K562 (cell line): ENCODE measurements around the gene PRR19. TPM values are rescaled to one million over a fixed set of nuclear protein-coding genes. Genes with fewer than 3 reads are reported as not detected.
"Not testable (repeated sequence)": the region's sequence is repeated elsewhere in the genome, so short reads cannot be mapped to it uniquely, and the experiment has no call there.

Source experiments
- ATAC-seq: fragments of 200-7000 bp; cut with Tn5 transposase; 3 replicates; pipeline ENCODE4 v1.9.1; 2020; ENCODE audit warnings: moderate library complexity
- BruUV-seq: library from RNA; stranded (reverse); fragments of 400-500 nt; replicated peaks from 2 replicates; lab custom pipeline; 2021; lab: Mats Ljungman, UMichigan
- CTCF ChIA-PET: fragments of 300-600 bp; formaldehyde crosslinking; extraction: SDS; loops from one replicate; lab custom pipeline; 2021; ENCODE audit warnings: low intra/inter-chr PET ratio; lab: Yijun Ruan, JAX
- POLR2A ChIA-PET: fragments of 300-600, 350-650 bp; sonication (Branson Sonifier 250); formaldehyde crosslinking; extraction: SDS; loops from one replicate; lab custom pipeline; 2021; ENCODE audit warnings: antibody characterized with exemption, inconsistent platforms; lab: Yijun Ruan, JAX
- DNase-seq, 4 experiments: peaks; one replicate each; pipeline versions ENCODE4 v3.0.0 to v3.0.0-alpha.2; 2011 to 2018; ENCODE audit warnings: low spot score in 3 of 4, mixed read lengths in 3 of 4; ENCODE audit errors: extremely low read depth in 1 of 4
- FAIRE-seq: peaks from 2 replicates; lab custom pipeline; 2011; peaks lifted over from hg19 to GRCh38; lab: Jason Lieb, UNC
- H2AFZ ChIP-seq: 2 replicates; pipeline ENCODE4 v1.6.0; 2011; ENCODE audit warnings: low read depth, low read length, control low read depth, inconsistent platforms
- H3K27ac ChIP-seq: fragments of 200-600 bp; 3 replicates; pipeline ENCODE4 v1.8.0; 2011; ENCODE audit warnings: low read depth, mild to moderate bottlenecking, control low read depth, inconsistent platforms, low read length, moderate library complexity, mixed read lengths; ENCODE audit errors: extremely low read depth
- H3K27me3 ChIP-seq, 2 experiments: fragments of 300-600 bp in 1 of 2; 2 replicates in 1 of 2; 3 replicates in 1 of 2; pipeline versions ENCODE4 v1.6.0 to v1.8.0; 2011; ENCODE audit warnings: inconsistent platforms in 2 of 2, low read length in 2 of 2, mild to moderate bottlenecking in 1 of 2, mixed read lengths in 1 of 2, moderate library complexity in 1 of 2; ENCODE audit not compliant: control insufficient read depth in 2 of 2, insufficient read depth in 2 of 2
- H3K36me3 ChIP-seq: fragments of 300-600 bp; 3 replicates; pipeline ENCODE4 v1.8.0; 2011; ENCODE audit warnings: mild to moderate bottlenecking, low read length, inconsistent platforms; ENCODE audit not compliant: control insufficient read depth, insufficient read depth
- H3K4me1 ChIP-seq, 2 experiments: fragments of 200-600 bp in 1 of 2; replicated peaks in 1 of 2; 2 replicates in 1 of 2; 3 replicates in 1 of 2; pipeline versions ENCODE4 v1.5.1 to v1.8.0; 2011; ENCODE audit warnings: inconsistent platforms in 2 of 2, low read length in 2 of 2, mild to moderate bottlenecking in 1 of 2, mixed read lengths in 1 of 2, moderate library complexity in 1 of 2; ENCODE audit not compliant: control insufficient read depth in 2 of 2, insufficient read depth in 2 of 2
- H3K4me2 ChIP-seq: 2 replicates; pipeline ENCODE4 v1.6.1; 2011; ENCODE audit warnings: low read length, control low read depth, inconsistent platforms, mixed read lengths; ENCODE audit not compliant: insufficient read depth
- H3K4me3 ChIP-seq: fragments of 200-600 bp; sonication (generic), shearing (Covaris generic); 2 replicates; pipeline ENCODE4 v1.5.1; 2016; ENCODE audit warnings: control low read depth, inconsistent platforms
- H3K79me2 ChIP-seq: fragments of 200-600 bp; 3 replicates; pipeline ENCODE4 v1.8.0; 2011; ENCODE audit warnings: low read length, inconsistent platforms; ENCODE audit not compliant: control insufficient read depth, insufficient read depth
- H3K9ac ChIP-seq, 2 experiments: 2 replicates each; pipeline versions ENCODE4 v1.6.0 to v1.6.1; 2011; ENCODE audit warnings: low read depth in 2 of 2, low read length in 2 of 2, control low read depth in 1 of 2, inconsistent platforms in 1 of 2, mild to moderate bottlenecking in 1 of 2, mixed read lengths in 1 of 2; ENCODE audit not compliant: insufficient read depth in 1 of 2
- H3K9me1 ChIP-seq: one replicate; pipeline ENCODE4 v1.6.0; 2011; ENCODE audit warnings: inconsistent platforms, mild to moderate bottlenecking, low read length, moderate library complexity; ENCODE audit not compliant: control insufficient read depth, insufficient read depth
- H3K9me3 ChIP-seq: replicated peaks from 2 replicates; pipeline ENCODE4 v1.5.1; 2011; ENCODE audit warnings: low read depth, low read length, inconsistent platforms; ENCODE audit not compliant: control insufficient read depth, insufficient read depth
- H4K20me1 ChIP-seq: replicated peaks from 2 replicates; pipeline ENCODE4 v1.6.1; 2011; ENCODE audit warnings: low read length, inconsistent platforms, mixed read lengths; ENCODE audit not compliant: control insufficient read depth, insufficient read depth
- CCNT2 ChIP-seq: IDR thresholded peaks from 2 replicates; pipeline ENCODE4 v1.6.1; 2011; ENCODE audit warnings: borderline replicate concordance, low read depth, mild to moderate bottlenecking, moderate library complexity, mixed read lengths, low read length; ENCODE audit not compliant: insufficient read length; ENCODE audit errors: extremely low read depth
- RAD51 ChIP-seq: fragments of 450-650 bp; IDR thresholded peaks from 2 replicates; pipeline ENCODE4 v1.7.1; 2016; ENCODE audit warnings: low read depth, mild to moderate bottlenecking, borderline replicate concordance
- TSHZ1 ChIP-seq: fragments of 250-450 bp; sonication (Bioruptor Pico); IDR thresholded peaks from 2 replicates; pipeline ENCODE4 v1.4.0; 2020; ENCODE audit warnings: mild to moderate bottlenecking, moderate library complexity
- WGBS: fragments of 100-300 bp; shearing (Covaris generic); methylation state at CpG from one replicate; pipeline ENCODE4 v1.1.6; 2016; ENCODE audit warnings: low coverage, mixed read lengths; ENCODE audit not compliant: insufficient coverage; ENCODE audit errors: missing lambda C conversion rate; 5-methylcytosine and 5-hydroxymethylcytosine counted together
- in situ Hi-C: fragments of 300-500 bp; cut with MboI; formaldehyde crosslinking; loops from 4 replicates; pipeline ENCODE4 v1.15.0; 2018; ENCODE audit warnings: inconsistent platforms, mixed read lengths
- intact Hi-C: fragments of 100-400 bp; cut with micrococcal nuclease; formaldehyde crosslinking; loops from 2 replicates; pipeline ENCODE4 v1.14.2; 2022
- polyA plus RNA-seq, 8 experiments: library from polyadenylated mRNA; depleted of rRNA in 4 of 8; stranded (reverse) in 5 of 8; unstranded in 3 of 8; fragments of >200 nt; fragmentation: Nextera tagmentation in 2 of 8; fragmentation: Illumina TruSeq in 1 of 8; extraction: Ambion mirVana in 2 of 8; extraction: Trizol in 1 of 8; gene quantifications; 2 replicates each; pipeline versions ENCODE4 v1.2.1 to v1.2.3, GENCODE V29; 2011 to 2014; ENCODE audit warnings: inconsistent platforms in 1 of 8, missing spikeins in 1 of 8
- total RNA-seq, 7 experiments: library from RNA; depleted of rRNA in 6 of 7; stranded (reverse); fragments of >200 nt in 6 of 7; fragmentation: Illumina TruSeq in 2 of 7; extraction: Trizol in 2 of 7; gene quantifications; 2 replicates each; pipeline versions ENCODE4 v1.2.1 to v1.2.3, GENCODE V29; 2011 to 2021; ENCODE audit warnings: low replicate concordance in 1 of 7
- TF ChIP-seq, protein P1 (sequence below), 2 experiments: fragments of 450-650 bp in 1 of 2; IDR thresholded peaks; 2 replicates each; pipeline ENCODE4 v1.6.1; 2011 to 2017; ENCODE audit warnings: low read depth in 2 of 2, antibody characterized with exemption in 1 of 2, borderline replicate concordance in 1 of 2, low read length in 1 of 2, mild to moderate bottlenecking in 1 of 2, mixed read lengths in 1 of 2; ENCODE audit not compliant: control insufficient read depth in 1 of 2

The PRR19 gene
- total and polyA plus RNA-seq, 9 of the 15 experiments (the other 6 are each of a cell fraction or from before 2014, with no cell fraction given), result 0.10 to 1.6 (median 0.54) TPM

DNA sequence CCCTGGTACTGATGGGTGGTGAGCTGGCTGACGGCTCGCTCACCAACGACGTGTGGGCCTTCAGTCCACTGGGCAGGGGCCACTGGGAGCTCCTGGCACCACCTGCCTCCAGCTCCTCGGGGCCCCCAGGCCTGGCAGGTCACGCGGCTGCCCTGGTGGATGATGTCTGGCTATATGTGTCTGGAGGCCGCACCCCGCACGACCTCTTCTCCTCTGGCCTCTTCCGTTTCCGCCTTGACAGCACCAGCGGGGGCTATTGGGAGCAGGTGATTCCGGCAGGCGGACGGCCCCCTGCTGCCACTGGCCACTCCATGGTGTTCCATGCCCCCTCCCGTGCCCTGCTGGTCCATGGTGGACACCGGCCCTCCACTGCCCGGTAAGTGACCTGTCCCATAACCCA, 34.0 kb downstream of the PRR19 start (continued):
- TF ChIP-seq, protein P1, sequence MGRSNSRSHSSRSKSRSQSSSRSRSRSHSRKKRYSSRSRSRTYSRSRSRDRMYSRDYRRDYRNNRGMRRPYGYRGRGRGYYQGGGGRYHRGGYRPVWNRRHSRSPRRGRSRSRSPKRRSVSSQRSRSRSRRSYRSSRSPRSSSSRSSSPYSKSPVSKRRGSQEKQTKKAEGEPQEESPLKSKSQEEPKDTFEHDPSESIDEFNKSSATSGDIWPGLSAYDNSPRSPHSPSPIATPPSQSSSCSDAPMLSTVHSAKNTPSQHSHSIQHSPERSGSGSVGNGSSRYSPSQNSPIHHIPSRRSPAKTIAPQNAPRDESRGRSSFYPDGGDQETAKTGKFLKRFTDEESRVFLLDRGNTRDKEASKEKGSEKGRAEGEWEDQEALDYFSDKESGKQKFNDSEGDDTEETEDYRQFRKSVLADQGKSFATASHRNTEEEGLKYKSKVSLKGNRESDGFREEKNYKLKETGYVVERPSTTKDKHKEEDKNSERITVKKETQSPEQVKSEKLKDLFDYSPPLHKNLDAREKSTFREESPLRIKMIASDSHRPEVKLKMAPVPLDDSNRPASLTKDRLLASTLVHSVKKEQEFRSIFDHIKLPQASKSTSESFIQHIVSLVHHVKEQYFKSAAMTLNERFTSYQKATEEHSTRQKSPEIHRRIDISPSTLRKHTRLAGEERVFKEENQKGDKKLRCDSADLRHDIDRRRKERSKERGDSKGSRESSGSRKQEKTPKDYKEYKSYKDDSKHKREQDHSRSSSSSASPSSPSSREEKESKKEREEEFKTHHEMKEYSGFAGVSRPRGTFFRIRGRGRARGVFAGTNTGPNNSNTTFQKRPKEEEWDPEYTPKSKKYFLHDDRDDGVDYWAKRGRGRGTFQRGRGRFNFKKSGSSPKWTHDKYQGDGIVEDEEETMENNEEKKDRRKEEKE (IDR thresholded peaks at IDR 0.05; ENCODE audit: borderline replicate concordance in 1 of 2, control insufficient read depth in 1 of 2, low read depth in 2 of 2, low read length in 1 of 2), result no peak
- no peak for TF ChIP-seq TSHZ1 (CRISPR knock-in tag)
- no peak for TF ChIP-seq CCNT2
- no peak for TF ChIP-seq RAD51

DNA sequence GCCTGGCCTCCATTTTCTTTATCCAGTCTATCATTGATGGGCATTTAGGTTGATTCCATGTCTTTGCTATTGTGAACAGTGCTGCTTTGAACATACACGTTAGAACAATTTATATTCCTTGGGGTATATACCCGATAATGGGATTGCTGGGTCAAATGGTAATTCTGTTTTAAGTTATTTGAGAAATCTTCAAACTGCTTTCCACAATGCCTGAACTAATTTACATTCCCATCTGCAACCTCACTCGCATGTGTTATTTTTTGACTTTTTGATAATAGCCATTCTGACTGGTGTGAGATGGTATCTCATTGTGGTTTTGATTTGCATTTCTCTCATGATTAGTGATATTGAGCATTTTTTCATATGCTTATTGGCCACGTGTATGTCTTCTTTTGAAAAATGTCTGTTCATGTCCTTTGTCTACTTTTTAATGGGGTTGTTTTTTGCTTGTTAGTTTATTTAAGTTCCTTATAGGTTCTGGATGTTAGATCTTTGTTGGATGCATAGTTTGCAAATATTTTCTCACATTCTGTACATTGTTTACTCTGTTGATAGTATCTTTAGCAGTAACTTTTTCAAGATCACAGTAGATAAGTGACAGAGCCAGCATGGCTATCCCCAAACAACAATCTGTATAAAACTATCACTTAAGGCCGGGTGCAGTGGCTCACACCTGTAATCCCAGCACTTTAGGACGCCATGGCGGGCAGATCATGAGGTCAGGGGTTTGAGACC, 37.4 kb downstream of the PRR19 start:
- H3K27ac ChIP-seq, H4K20me1 ChIP-seq, H2AFZ ChIP-seq, POLR2A ChIA-PET, H3K9me3 ChIP-seq, H3K4me3 ChIP-seq, intact Hi-C loops, FAIRE-seq, H3K9me1 ChIP-seq, in situ Hi-C loops, H3K27me3 ChIP-seq, CTCF ChIA-PET, BruUV-seq, H3K4me2 ChIP-seq, H3K79me2 ChIP-seq, DNase-seq, ATAC-seq, H3K9ac ChIP-seq: not testable (repeated sequence)
- peaks cover 19% of the 10 kb centered on the region; the same call in 2 of the 3 replicates for H3K36me3 ChIP-seq
- WGBS, result 68% methylated on average over 7 of the region's 7 CpGs
- H3K4me1 ChIP-seq, result peaks cover 0 to 16% of the 10 kb centered on the region in 2 experiments; a peak in 2 of 5 replicates
